Hepatocyte (in vitro differentiated cells): Measurements from ENCODE around the gene STAMBP. TPM values are rescaled to one million over a fixed set of nuclear protein-coding genes. Genes with fewer than 3 reads are reported as not detected.

Experiments used
- DNase-seq: peaks from one replicate; pipeline ENCODE4 v3.0.0-alpha.2; 2016; ENCODE audit warnings: low spot score
- H2AFZ ChIP-seq: fragments of 200-600 bp; sonication (generic); 2 replicates; pipeline ENCODE4 v1.6.0; 2016; ENCODE audit warnings: antibody characterized with exemption, mild to moderate bottlenecking
- H3K27ac ChIP-seq: fragments of 200-600 bp; sonication (generic); 2 replicates; pipeline ENCODE4 v1.5.1; 2016; ENCODE audit warnings: mild to moderate bottlenecking
- H3K27me3 ChIP-seq: fragments of 200-600 bp; sonication (generic); 2 replicates; pipeline ENCODE4 v1.6.1; 2016
- H3K36me3 ChIP-seq: fragments of 200-600 bp; sonication (generic); replicated peaks from 2 replicates; pipeline ENCODE4 v1.5.1; 2016; ENCODE audit warnings: low read depth; ENCODE audit not compliant: insufficient read depth
- H3K4me1 ChIP-seq: fragments of 200-600 bp; sonication (generic); 2 replicates; pipeline ENCODE4 v1.5.1; 2016; ENCODE audit warnings: mild to moderate bottlenecking, moderate library complexity; ENCODE audit not compliant: insufficient read depth
- H3K4me2 ChIP-seq: fragments of 200-600 bp; sonication (generic); 2 replicates; pipeline ENCODE4 v1.6.0; 2016
- H3K4me3 ChIP-seq: fragments of 200-600 bp; sonication (generic); 2 replicates; pipeline ENCODE4 v1.5.1; 2016; ENCODE audit warnings: mild to moderate bottlenecking
- H3K79me2 ChIP-seq: fragments of 200-600 bp; sonication (generic); 2 replicates; pipeline ENCODE4 v1.6.0; 2017; ENCODE audit warnings: mild to moderate bottlenecking
- H3K9me2 ChIP-seq: fragments of 200-600 bp; sonication (generic); replicated peaks from 2 replicates; pipeline ENCODE4 v1.6.0; 2017; ENCODE audit warnings: mild to moderate bottlenecking; ENCODE audit not compliant: insufficient read depth
- H3K9me3 ChIP-seq: fragments of 200-600 bp; sonication (generic); 2 replicates; pipeline ENCODE4 v1.5.1; 2016; ENCODE audit warnings: low read depth, mild to moderate bottlenecking
- H4K20me1 ChIP-seq: fragments of 200-600 bp; sonication (generic); 2 replicates; pipeline ENCODE4 v1.6.0; 2016; ENCODE audit warnings: mild to moderate bottlenecking; ENCODE audit not compliant: insufficient read depth, poor library complexity, severe bottlenecking
- CTCF ChIP-seq: fragments of 200-600 bp; sonication (generic); IDR thresholded peaks from 2 replicates; pipeline ENCODE4 v1.5.1; 2016; ENCODE audit warnings: antibody characterized with exemption, mild to moderate bottlenecking; ENCODE audit not compliant: poor library complexity
- EZH2 ChIP-seq: fragments of 200-600 bp; sonication (generic); IDR thresholded peaks from 2 replicates; pipeline ENCODE4 v1.6.1; 2016; ENCODE audit warnings: antibody characterized with exemption, mild to moderate bottlenecking, borderline replicate concordance
- EZH2phosphoT487 ChIP-seq: fragments of 200-600 bp; sonication (generic); IDR thresholded peaks from one replicate; pipeline ENCODE4 v1.6.1; 2018; ENCODE audit warnings: antibody characterized with exemption, mild to moderate bottlenecking, low read depth, moderate library complexity; ENCODE audit not compliant: unreplicated experiment, severe bottlenecking
- WGBS: methylation state at CpG from one replicate; pipeline ENCODE4 v1.1.6; 2016; ENCODE audit warnings: low lambda C conversion rate; ENCODE audit errors: missing lambda C conversion rate; 5-methylcytosine and 5-hydroxymethylcytosine counted together
- polyA plus RNA-seq: library from polyadenylated mRNA; unstranded; fragments of >200 nt; fragmentation: Nextera tagmentation; extraction: Ambion mirVana; gene quantifications from 2 replicates; pipeline ENCODE4 v1.2.1, GENCODE V29; 2016
- total RNA-seq: library from RNA; depleted of rRNA; stranded (reverse); fragments of >200 nt; gene quantifications from 2 replicates; pipeline ENCODE4 v1.2.3, GENCODE V29; 2014

Gene STAMBP
- total and polyA plus RNA-seq, 2 experiments from 2014 or later = 34.3 to 43.0 TPM

GRCh38 chr2:73889206-73889605 is 60.4 kb downstream of the STAMBP start:
- H3K9me3 ChIP-seq = no peaks in the 10 kb centered on the region
- H3K27ac ChIP-seq = no peak overlapping the region
- TF ChIP-seq CTCF (no peak), EZH2 (no peak), EZH2phosphoT487 (no peak)

GRCh38 chr2:73890301-73891092 is 61.7 kb downstream of the STAMBP start:
- no peaks in the 10 kb centered on the region for H3K9me2 ChIP-seq
- H4K20me1 ChIP-seq = no peaks in the 10 kb centered on the region
- H2AFZ ChIP-seq = no peak overlapping the region
- no peaks in the 10 kb centered on the region for H3K9me3 ChIP-seq
- no peaks in the 10 kb centered on the region for H3K36me3 ChIP-seq
- H3K4me2 ChIP-seq = no peak overlapping the region
- WGBS = 79% methylated on average over 9 of the region's 9 CpGs
- no peak for DNase-seq
- H3K27ac ChIP-seq = no peak overlapping the region
- H3K4me3 ChIP-seq = no peak overlapping the region
- TF ChIP-seq EZH2phosphoT487 (no peak), EZH2 (no peak), CTCF (no peak)
- peaks cover 5% of the 10 kb centered on the region for H3K4me1 ChIP-seq
- no peaks in the 10 kb centered on the region for H3K27me3 ChIP-seq
- H3K79me2 ChIP-seq = no peaks in the 10 kb centered on the region

More at GRCh38 chr2:73889206-73889605, 60.4 kb downstream of the STAMBP start:
- H3K27me3 ChIP-seq = no peaks in the 10 kb centered on the region
- 87% methylated on average over 5 of the region's 5 CpGs for WGBS
- peaks cover 5% of the 10 kb centered on the region for H3K4me1 ChIP-seq
- no peak overlapping the region for H3K4me3 ChIP-seq
- no peak overlapping the region for H3K4me2 ChIP-seq
- no peak for DNase-seq
- H3K36me3 ChIP-seq = no peaks in the 10 kb centered on the region
- H2AFZ ChIP-seq = no peak overlapping the region
- H4K20me1 ChIP-seq = no peaks in the 10 kb centered on the region
- H3K9me2 ChIP-seq = no peaks in the 10 kb centered on the region
- H3K79me2 ChIP-seq = no peaks in the 10 kb centered on the region

GRCh38 chr2:73891276-73891901 is 62.6 kb downstream of the STAMBP start:
- DNase-seq = no peak
- Histone ChIP-seq H3K27me3 (no peaks in the 10 kb centered on the region), H3K36me3 (no peaks in the 10 kb centered on the region), H4K20me1 (no peaks in the 10 kb centered on the region), H3K9me3 (no peaks in the 10 kb centered on the region), H3K79me2 (no peaks in the 10 kb centered on the region), H3K4me1 (peaks cover 5% of the 10 kb centered on the region), H2AFZ (no peak overlapping the region), H3K9me2 (no peaks in the 10 kb centered on the region), H3K27ac (no peak overlapping the region), H3K4me2 (no peak overlapping the region), H3K4me3 (no peak overlapping the region)
- TF ChIP-seq EZH2phosphoT487 (no peak), EZH2 (no peak), CTCF (no peak)
- WGBS = 87% methylated on average over 5 of the region's 5 CpGs
